Measurements from ENCODE around the gene DAPK2.
A peak's percentile ranks its signal among the peaks of the same experiment; 100 is the strongest.
"Not testable (repeated sequence)": the region's sequence is repeated elsewhere in the genome, so short reads cannot be mapped to it uniquely, and the experiment has no call there.

The DAPK2 gene

GRCh38 chr15:63907521-63907920 lies 138.8 kb downstream of the DAPK2 start:
- Mint-ChIP-seq H3K9me3 (no peaks in the 10 kb centered on the region), H3K36me3 (ENCODE audit: low read depth) (no peaks in the 10 kb centered on the region), H3K27me3 (no peaks in the 10 kb centered on the region), H3K27ac (no peak overlapping the region), H3K4me3 (no peak overlapping the region), H3K4me1 (ENCODE audit: low read depth) (peaks cover 23% of the 10 kb centered on the region)

GRCh38 chr15:63906266-63906584 lies 140.1 kb downstream of the DAPK2 start:
- H3K27ac Mint-ChIP-seq: peak overlapping the region; percentile 38
- no peak overlapping the region for H3K4me3 Mint-ChIP-seq
- no peaks in the 10 kb centered on the region for H3K9me3 Mint-ChIP-seq
- H3K27me3 Mint-ChIP-seq: no peaks in the 10 kb centered on the region
- H3K36me3 Mint-ChIP-seq (ENCODE audit: low read depth): no peaks in the 10 kb centered on the region
- peaks cover 23% of the 10 kb centered on the region for H3K4me1 Mint-ChIP-seq (ENCODE audit: low read depth)

- Mint-ChIP-seq H3K36me3 (ENCODE audit: low read depth) (no peaks in the 10 kb centered on the region), H3K4me1 (ENCODE audit: low read depth) (peaks cover 23% of the 10 kb centered on the region), H3K9me3 (no peaks in the 10 kb centered on the region), H3K27ac (peak overlapping the region; percentile 38), H3K4me3 (no peak overlapping the region), H3K27me3 (no peaks in the 10 kb centered on the region)
These were observed 140.6 kb downstream of the DAPK2 start for GRCh38 chr15:63905558-63906265.

- Mint-ChIP-seq H3K27me3 (no peaks in the 10 kb centered on the region), H3K4me3 (no peak overlapping the region), H3K4me1 (ENCODE audit: low read depth) (peaks cover 27% of the 10 kb centered on the region), H3K27ac (no peak overlapping the region), H3K9me3 (no peaks in the 10 kb centered on the region), H3K36me3 (ENCODE audit: low read depth) (no peaks in the 10 kb centered on the region)
These were observed 141.2 kb downstream of the DAPK2 start for GRCh38 chr15:63905131-63905530.

- Mint-ChIP-seq H3K27me3 (no peaks in the 10 kb centered on the region), H3K4me1 (ENCODE audit: low read depth) (peaks cover 35% of the 10 kb centered on the region), H3K4me3 (no peak overlapping the region), H3K36me3 (ENCODE audit: low read depth) (no peaks in the 10 kb centered on the region), H3K27ac (no peak overlapping the region), H3K9me3 (no peaks in the 10 kb centered on the region)
These were observed 142.2 kb downstream of the DAPK2 start for GRCh38 chr15:63904042-63904441.

GRCh38 chr15:63902671-63903035 lies 143.6 kb downstream of the DAPK2 start:
- Mint-ChIP-seq H3K4me1 (ENCODE audit: low read depth) (peaks cover 44% of the 10 kb centered on the region), H3K27ac (no peak overlapping the region)

GRCh38 chr15:63901912-63902670 lies 144.2 kb downstream of the DAPK2 start:
- H3K27ac Mint-ChIP-seq: no peak overlapping the region
- no peaks in the 10 kb centered on the region for H3K9me3 Mint-ChIP-seq
- peaks cover 48% of the 10 kb centered on the region for H3K4me1 Mint-ChIP-seq (ENCODE audit: low read depth)
- H3K4me3 Mint-ChIP-seq: no peak overlapping the region
- H3K36me3 Mint-ChIP-seq (ENCODE audit: low read depth): no peaks in the 10 kb centered on the region
- no peaks in the 10 kb centered on the region for H3K27me3 Mint-ChIP-seq

More at GRCh38 chr15:63902671-63903035, 143.6 kb downstream of the DAPK2 start:
- Mint-ChIP-seq H3K36me3 (ENCODE audit: low read depth) (no peaks in the 10 kb centered on the region), H3K9me3 (no peaks in the 10 kb centered on the region), H3K4me3 (no peak overlapping the region), H3K27me3 (no peaks in the 10 kb centered on the region)

GRCh38 chr15:63900306-63900705 lies 146.0 kb downstream of the DAPK2 start:
- Mint-ChIP-seq H3K9me3 (no peaks in the 10 kb centered on the region), H3K4me1 (ENCODE audit: low read depth) (peaks cover 50% of the 10 kb centered on the region), H3K27me3 (no peaks in the 10 kb centered on the region), H3K36me3 (ENCODE audit: low read depth) (no peaks in the 10 kb centered on the region), H3K4me3 (no peak overlapping the region), H3K27ac (peak overlapping the region; percentile 6)

GRCh38 chr15:63899606-63900005 lies 146.7 kb downstream of the DAPK2 start:
- H3K27ac Mint-ChIP-seq; H3K36me3 Mint-ChIP-seq (ENCODE audit: low read depth); H3K9me3 Mint-ChIP-seq; H3K27me3 Mint-ChIP-seq; H3K4me3 Mint-ChIP-seq: not testable (repeated sequence)
- H3K4me1 Mint-ChIP-seq (ENCODE audit: low read depth): peaks cover 54% of the 10 kb centered on the region

- H3K27ac Mint-ChIP-seq: peak overlapping the region; percentile 5
- no peaks in the 10 kb centered on the region for H3K9me3 Mint-ChIP-seq
- no peaks in the 10 kb centered on the region for H3K27me3 Mint-ChIP-seq
- H3K4me3 Mint-ChIP-seq: no peak overlapping the region
- no peaks in the 10 kb centered on the region for H3K36me3 Mint-ChIP-seq (ENCODE audit: low read depth)
- H3K4me1 Mint-ChIP-seq (ENCODE audit: low read depth): peaks cover 52% of the 10 kb centered on the region
These were observed 147.1 kb downstream of the DAPK2 start for GRCh38 chr15:63899193-63899592.

GRCh38 chr15:63896336-63897115 lies 149.8 kb downstream of the DAPK2 start:
- H3K4me3 Mint-ChIP-seq: peak overlapping the region; percentile 25
- peak overlapping the region; percentile 62 for H3K27ac Mint-ChIP-seq
- no peaks in the 10 kb centered on the region for H3K9me3 Mint-ChIP-seq
- no peaks in the 10 kb centered on the region for H3K36me3 Mint-ChIP-seq (ENCODE audit: low read depth)
- peaks cover 77% of the 10 kb centered on the region for H3K4me1 Mint-ChIP-seq (ENCODE audit: low read depth)
- no peaks in the 10 kb centered on the region for H3K27me3 Mint-ChIP-seq

- Mint-ChIP-seq H3K27me3 (no peaks in the 10 kb centered on the region), H3K27ac (no peak overlapping the region), H3K9me3 (no peaks in the 10 kb centered on the region), H3K4me3 (no peak overlapping the region), H3K36me3 (ENCODE audit: low read depth) (no peaks in the 10 kb centered on the region), H3K4me1 (ENCODE audit: low read depth) (peaks cover 84% of the 10 kb centered on the region)
These were observed 150.5 kb downstream of the DAPK2 start for GRCh38 chr15:63895787-63896218.

GRCh38 chr15:63895194-63895593 lies 151.1 kb downstream of the DAPK2 start:
- Mint-ChIP-seq H3K27me3 (no peaks in the 10 kb centered on the region), H3K27ac (no peak overlapping the region), H3K4me1 (ENCODE audit: low read depth) (peaks cover 81% of the 10 kb centered on the region), H3K9me3 (no peaks in the 10 kb centered on the region), H3K4me3 (no peak overlapping the region), H3K36me3 (ENCODE audit: low read depth) (no peaks in the 10 kb centered on the region)

GRCh38 chr15:63894662-63894949 lies 151.7 kb downstream of the DAPK2 start:
- no peaks in the 10 kb centered on the region for H3K27me3 Mint-ChIP-seq
- no peak overlapping the region for H3K27ac Mint-ChIP-seq
- H3K4me1 Mint-ChIP-seq (ENCODE audit: low read depth): peaks cover 77% of the 10 kb centered on the region
- H3K4me3 Mint-ChIP-seq: no peak overlapping the region
- H3K36me3 Mint-ChIP-seq (ENCODE audit: low read depth): no peaks in the 10 kb centered on the region
- no peaks in the 10 kb centered on the region for H3K9me3 Mint-ChIP-seq

- Mint-ChIP-seq H3K9me3 (no peaks in the 10 kb centered on the region), H3K36me3 (ENCODE audit: low read depth) (no peaks in the 10 kb centered on the region), H3K4me1 (ENCODE audit: low read depth) (peaks cover 76% of the 10 kb centered on the region), H3K27ac (no peak overlapping the region), H3K4me3 (no peak overlapping the region), H3K27me3 (no peaks in the 10 kb centered on the region)
These were observed 152.2 kb downstream of the DAPK2 start for GRCh38 chr15:63893866-63894661.

All from stimulated activated naive CD8-positive, alpha-beta T cell treated with anti-CD3 and anti-CD28 coated beads, Interleukin-15, Interleukin-2, amounts not matched to agents 100 ng/mL and 50 ng/mL, for 24 hours (primary cell).